ENCODE results near the gene CTPS1. TPM values are rescaled to one million over a fixed set of nuclear protein-coding genes. Genes with fewer than 3 reads are reported as not detected.
A peak's percentile ranks its signal among the peaks of the same experiment; 100 is the strongest.

Gene CTPS1
- total and polyA plus RNA-seq, 2 of the 13 experiments (the other 11 are each of a cell fraction or from before 2014, with no cell fraction given), result 9.6 to 42.8 TPM

- no peak for TF ChIP-seq DMTF1 (CRISPR knock-in tag; IDR thresholded peaks at IDR 0.05)
- TF ChIP-seq ZFP62 (CRISPR knock-in tag; IDR thresholded peaks at IDR 0.05), result no peak
- TF ChIP-seq SMC3 (IDR thresholded peaks at IDR 0.05; ENCODE audit: low read length), result 0 out of 2 replicates have a peak, but pooled peaks have one; percentile 13
- TF ChIP-seq TCF7L2 (IDR thresholded peaks at IDR 0.05; ENCODE audit: low read depth, low read length), result no peak
- TF ChIP-seq ESRRA (CRISPR knock-in tag; IDR thresholded peaks at IDR 0.05; ENCODE audit: low read depth), result no peak
- TF ChIP-seq XBP1 (CRISPR knock-in tag; IDR thresholded peaks at IDR 0.05), result no peak
- no peak for TF ChIP-seq FOXK2 (IDR thresholded peaks at IDR 0.05)
- TF ChIP-seq DRAP1 (CRISPR knock-in tag; IDR thresholded peaks at IDR 0.05), result no peak
- TF ChIP-seq ZNF629 (CRISPR knock-in tag; conservative IDR thresholded peaks at IDR 0.05), result peak; percentile 34; the same call in 1 of the 2 replicates
- no peak for TF ChIP-seq MTF1 (CRISPR knock-in tag; IDR thresholded peaks at IDR 0.05)
- no peak for TF ChIP-seq ZBTB44 (CRISPR knock-in tag; IDR thresholded peaks at IDR 0.05)
- TF ChIP-seq IRX3 (CRISPR knock-in tag; IDR thresholded peaks at IDR 0.05; ENCODE audit: borderline replicate concordance, low read depth), result no peak
- no peak for TF ChIP-seq PRMT3 (CRISPR knock-in tag; IDR thresholded peaks at IDR 0.05; ENCODE audit: borderline replicate concordance, low read depth)
- peak; percentile 50 for TF ChIP-seq ARID5B (CRISPR knock-in tag; IDR thresholded peaks at IDR 0.05)
- no peak for TF ChIP-seq ZBTB14 (CRISPR knock-in tag; IDR thresholded peaks at IDR 0.05)
- TF ChIP-seq HHEX (CRISPR knock-in tag; IDR thresholded peaks at IDR 0.05), result no peak
- TF ChIP-seq SP4 (CRISPR knock-in tag; IDR thresholded peaks at IDR 0.05), result no peak
- TF ChIP-seq RFX5 (IDR thresholded peaks at IDR 0.05; ENCODE audit: low read depth, low read length), result no peak
Measured at GRCh38 chr1:41003640-41004220, 24.2 kb downstream of the CTPS1 start (continued).
